Pons (tissue), 1 donor: ENCODE results near the gene SNRK.

ENCODE experiments used
- DNase-seq: peaks from one replicate; pipeline ENCODE4 v3.0.0-alpha.2; 2016; ENCODE audit warnings: low spot score

SNRK gene

DNA sequence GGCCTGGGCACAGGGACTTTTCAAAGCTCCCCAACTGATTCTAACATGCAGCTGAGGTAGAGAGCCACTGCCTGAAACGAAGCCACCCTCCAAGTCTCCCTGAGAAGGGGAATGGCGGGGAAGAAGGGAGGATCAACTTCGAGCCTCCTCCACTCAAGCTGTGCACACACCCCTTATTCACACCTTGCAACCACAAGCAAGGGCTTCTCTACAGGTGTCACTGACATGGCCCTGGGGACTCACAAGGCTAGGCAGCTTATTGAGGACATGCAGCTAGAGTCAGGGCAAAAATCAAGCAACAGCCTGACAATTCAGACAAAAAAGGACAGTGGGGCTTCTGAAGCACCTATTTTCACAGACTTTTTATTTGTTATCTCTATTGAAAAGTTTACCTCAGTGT lies 85.2 kb downstream of the SNRK start:
- DNase-seq: no peak

DNA sequence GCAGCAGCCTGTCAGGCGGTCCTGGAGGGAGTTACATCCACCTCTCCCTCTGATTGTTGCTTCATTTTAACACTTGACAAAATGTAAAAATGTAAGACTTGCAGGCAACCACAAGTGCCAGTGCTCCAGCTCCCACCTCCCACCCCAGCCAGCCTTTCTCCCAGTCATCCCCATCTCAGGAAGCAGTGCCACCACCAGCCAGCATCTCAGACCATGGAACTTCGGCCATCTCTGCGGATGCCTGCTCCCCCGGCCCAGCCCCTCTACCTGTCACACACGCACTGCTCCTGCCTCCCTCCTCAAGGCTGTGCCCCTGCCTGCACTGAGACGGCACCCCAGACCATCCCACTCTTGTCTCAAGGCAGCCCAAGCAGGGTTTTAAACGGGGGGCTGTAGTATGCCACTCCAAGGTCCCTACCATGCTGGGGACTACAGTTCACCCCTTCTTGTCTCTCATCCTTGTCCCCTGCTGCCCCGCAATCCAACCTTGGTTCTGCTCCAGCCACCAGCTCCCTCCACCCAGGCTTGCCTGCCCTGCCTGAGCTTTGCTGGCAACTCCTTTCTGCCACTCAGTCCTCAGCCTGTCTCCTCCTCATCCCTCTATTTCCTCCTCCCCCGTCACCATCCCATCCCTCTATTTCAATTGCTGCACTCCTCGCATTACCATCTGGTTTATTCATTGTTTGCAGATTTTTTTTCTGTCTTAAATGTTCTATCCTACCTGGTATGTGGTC lies 85.8 kb downstream of the SNRK start:
- DNase-seq: no peak

DNA sequence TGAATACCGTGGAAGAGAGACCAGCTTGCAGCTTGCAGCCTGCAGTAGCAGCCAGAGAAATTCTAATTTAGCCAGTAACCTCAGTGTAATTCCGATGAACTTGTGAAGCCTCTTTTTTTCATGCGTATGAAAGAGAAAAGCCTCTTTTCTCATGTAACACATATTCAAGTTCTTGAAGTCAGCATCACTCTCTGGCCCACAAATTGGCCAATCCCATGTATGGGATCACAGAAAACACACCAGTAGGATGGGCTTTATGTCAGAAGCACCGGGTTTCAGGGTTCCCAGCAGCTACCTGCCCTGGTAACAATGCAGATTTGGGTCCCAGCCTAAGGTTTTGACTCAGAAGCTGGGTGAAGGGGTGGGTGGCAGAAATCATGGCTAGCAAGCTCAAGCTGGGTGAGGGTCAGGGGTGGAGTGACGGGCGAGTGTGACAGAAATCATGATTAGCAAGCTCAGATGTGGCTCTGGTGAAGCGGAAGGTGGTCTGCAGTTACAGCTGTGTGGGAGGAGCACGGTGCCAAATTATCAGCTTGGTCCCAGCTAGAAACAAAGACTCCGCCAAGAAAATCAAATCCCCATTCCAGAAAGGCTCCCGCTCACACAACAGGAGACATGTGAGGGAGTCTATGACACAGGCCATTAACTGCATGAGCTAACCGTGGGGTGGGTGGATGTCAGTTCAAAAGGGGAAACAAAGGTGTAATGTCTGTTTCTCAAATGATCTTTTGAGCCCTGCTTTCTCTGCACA lies 86.6 kb downstream of the SNRK start:
- DNase-seq: no peak

DNA sequence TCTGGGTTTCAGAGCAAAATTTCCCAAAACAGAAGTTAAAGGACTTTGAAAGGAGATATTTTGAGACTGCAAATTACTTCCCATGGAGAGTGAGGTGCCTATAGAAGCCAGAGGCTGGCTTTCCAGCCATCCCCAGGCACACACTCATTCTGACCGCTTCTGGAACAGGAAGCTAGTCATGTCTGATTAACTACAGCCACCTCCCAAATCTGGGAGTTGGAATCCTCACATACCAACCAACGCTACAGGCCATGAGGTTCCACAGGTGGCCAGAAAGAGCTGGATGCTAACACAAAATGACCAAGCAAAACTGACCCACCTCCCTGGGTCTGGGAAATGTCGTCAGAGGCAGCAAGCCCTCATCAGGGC lies 87.2 kb downstream of the SNRK start:
- DNase-seq: no peak

DNA sequence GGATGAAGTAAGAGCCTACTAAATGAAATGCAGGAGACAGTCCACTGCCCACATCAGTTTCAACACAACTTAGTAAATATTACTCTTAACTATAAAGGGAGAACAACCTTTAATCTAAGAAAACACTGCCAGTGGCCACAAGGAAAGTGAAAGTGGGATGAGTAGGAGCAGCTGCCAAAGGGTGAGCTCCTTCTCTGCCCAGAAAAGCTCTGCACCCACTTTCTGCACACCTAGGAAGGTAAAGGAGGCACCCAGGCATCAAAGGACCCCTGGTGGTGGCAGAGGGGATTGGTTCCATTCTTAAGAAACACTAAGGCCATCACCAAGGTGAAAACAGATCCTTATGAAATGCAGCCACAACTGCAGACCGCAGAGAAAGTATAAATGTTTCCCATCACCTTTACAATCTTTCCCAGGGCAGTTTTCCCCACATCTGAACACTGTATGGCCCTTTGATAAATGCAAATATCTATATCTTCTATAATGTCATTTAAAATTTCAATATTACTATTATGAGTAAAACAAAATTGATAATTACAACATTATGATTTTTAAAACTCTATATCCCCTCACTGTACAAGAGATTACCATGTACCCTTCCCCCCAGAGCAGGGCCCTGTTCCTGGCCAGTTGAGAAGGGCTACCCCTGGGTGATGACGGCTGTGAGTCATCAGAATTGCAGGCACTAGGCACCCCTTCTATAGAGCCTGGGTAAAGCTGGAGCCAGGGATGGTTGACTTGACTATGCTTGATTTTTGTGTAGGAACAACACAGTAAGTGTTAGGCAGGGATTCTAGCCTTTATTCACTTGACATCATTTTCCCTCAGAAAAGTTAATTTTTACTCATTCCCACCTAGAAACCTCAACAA lies 92.0 kb downstream of the SNRK start:
- DNase-seq: no peak

DNA sequence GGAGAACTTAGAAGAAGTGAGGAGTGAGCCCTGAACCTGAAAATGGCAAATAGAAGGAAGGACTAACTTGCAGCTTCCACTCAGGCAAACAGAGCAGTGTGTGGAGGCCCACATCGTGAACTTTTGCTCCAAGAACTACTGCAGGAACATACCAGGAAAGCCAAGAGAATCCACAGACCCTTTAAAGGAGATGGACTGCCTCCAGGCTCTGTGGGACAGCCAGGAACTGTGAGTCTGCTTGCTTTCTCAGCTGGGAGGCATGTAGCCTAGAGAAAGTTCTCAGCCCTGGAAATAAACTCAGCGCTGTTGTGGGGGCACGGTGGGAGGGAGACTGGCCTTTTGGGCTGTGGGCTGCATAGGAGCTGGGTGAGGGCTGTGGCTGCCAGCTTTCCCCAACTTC lies 93.0 kb downstream of the SNRK start:
- DNase-seq: no peak

DNA sequence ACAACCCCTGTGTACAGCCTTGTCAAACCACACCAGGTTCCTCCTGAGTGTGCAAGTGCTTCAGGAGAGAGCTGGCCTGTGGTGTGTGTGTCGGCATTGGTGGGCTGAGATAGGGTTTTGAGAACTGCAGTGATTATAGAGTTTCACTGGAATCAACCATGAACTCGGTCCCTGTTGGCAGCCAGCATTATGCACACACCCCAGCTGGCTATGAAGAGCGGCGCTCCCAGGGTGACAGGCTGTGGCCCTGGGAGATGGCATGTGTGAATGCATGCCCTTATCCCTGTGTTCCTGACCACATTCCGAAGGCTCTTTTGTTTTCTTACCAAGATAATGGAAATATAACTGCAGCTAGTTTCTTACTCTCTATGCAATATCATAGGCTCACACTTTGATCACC lies 101.8 kb downstream of the SNRK start:
- no peak for DNase-seq

DNA sequence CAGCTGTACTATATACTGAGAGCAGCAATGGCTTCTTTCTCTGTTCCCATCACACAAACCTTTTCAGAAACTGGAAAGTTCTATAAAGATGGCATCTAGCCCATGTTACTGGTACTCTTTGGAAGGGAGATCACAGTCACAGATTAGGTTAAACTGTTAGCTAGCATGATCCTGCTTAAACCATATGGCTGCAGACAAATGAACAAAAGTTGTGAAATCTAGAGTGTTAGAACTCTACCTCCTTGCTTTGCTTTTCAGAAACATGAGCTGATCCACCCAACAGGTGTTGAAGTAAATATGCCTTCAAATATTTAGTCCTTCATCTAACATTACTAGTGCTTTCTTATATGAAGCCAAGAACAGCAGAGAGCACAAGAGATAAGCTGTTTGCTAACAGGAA lies 102.6 kb downstream of the SNRK start:
- DNase-seq: no peak

DNA sequence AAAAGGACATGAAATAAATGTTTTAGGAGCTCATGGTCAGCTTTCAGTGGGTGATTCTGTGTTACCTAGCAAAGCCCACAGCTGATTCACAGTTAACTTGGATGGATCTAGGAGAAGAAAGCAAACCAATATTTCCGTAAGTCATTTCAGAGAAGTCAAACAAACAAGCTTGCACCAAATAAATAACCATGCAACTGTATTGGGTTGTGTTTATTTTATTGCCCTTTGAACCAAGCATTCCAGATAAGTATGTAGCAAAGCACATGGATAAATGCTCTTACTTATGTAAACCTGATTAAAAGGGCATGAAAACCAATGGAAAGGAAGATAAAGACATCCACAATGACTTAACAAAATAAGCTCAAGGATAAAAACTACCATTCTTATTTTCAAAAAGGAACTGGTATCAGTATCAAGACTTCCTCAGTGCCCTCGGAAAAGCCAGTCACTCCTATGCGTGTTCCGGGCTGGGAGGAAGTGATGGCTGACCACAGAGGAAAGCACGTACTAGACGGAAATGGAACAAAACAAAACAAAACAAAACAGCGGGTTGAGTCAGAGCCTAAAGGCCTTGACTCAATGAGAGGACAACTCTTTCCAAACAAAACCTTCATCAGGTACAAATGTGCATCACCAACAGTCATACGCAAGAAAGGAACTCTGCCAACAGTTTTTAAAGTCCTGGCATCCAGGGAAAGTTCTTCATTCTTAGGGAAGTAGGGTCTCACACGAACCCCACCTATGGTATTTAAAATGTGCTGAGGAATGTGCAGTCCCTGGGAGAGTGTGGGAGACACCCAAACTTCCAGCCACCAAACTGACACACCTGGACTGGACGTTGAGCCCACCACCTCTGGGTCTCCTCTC lies 103.3 kb downstream of the SNRK start:
- peak; percentile 65 for DNase-seq

DNA sequence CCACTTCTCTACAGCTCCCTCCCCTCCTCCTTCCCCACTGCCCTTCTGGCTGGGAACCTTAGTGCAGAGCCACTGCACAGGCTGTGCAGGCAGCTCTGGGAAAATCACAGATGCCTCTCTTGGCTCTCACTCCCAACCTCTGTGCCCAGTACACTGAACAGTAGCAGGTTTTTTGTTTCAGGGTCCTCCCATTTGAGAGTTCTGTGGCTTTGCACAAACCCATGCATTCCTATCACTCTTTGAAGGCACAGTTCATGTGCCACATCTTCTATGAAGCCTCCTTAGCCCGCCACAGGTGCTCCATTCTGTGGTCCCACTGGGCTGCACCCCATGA lies 103.9 kb downstream of the SNRK start:
- no peak for DNase-seq

DNA sequence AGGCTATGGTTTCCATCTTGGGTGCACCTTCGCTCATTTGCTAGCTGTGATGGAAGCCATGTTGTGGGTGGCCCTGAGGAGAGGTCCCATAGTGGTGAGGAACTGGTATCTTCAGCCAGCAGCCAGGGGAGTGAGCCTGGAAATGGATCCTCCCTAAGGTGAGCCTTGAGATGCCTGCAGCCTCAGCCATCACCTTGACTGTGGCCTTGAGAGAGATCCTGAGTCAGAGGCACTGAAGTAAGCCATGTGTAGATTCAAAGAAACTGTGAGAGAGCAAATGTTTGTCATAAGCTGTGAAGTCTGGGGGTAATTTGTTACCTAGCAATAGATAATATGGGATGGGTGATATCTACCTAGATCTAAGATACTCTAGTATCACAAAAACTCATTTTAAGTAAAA lies 105.3 kb downstream of the SNRK start:
- no peak for DNase-seq

DNA sequence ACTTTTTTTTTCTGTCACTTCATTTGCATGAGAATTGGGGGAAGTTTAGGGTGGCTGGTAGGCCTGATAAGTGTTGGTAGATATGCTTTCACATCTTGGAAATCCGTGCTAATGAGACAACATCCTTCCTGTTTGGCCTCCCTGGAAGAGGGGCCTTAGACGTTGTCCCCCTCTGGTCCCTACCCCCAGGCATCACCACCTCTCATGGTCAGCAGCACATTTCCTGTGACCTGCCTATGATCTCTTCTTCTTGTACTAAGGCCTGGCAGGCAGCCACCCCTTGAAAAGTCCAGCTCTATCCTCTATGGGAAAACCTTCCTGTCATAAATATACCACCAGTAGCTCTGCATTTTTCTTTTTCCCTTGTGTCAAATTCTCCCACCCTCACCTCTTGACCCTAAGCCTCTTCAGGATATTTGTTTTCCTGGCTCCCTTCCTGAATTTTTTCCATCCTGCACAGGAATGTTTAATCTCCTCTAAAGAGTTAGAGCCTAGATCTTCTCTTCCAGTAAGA lies 107.8 kb downstream of the SNRK start:
- no peak for DNase-seq

DNA sequence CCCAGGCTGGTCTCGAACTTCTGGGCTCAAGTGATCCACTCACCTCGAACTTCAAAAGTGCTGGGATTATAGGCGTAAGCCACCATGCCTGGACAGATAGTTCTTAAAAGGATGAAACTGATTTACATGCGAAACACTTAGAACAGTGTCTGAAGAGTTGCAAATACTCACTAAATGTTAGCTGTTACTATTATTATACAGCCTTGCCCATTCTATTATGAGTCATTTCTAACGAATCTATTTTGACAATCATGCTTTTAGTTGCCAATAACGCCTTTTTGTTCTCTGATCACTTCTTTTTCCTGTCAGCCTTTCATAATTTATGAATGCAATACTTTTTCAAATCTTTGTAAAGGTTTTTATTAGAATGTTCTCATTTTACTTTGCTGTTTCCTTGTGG lies 112.7 kb downstream of the SNRK start:
- no peak for DNase-seq

DNA sequence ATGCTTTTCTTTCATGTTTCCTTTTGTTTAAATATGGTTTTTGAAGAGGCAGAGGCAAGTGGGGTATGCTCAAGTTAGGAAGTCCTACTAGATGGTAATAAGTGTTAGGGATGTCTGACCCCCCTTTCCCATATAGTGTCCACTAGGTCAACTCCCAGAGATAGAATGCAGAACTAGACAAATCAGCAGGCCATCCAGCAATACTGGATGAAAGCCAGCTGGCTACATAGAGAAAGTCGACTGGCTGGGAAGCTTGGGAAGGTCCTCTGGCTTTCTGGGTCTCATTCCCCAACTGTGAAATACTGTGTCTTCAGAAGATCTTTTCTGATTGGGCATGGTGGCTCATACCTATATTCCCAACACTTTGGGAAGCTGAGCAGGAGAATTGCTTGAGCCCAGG lies 113.8 kb downstream of the SNRK start:
- no peak for DNase-seq
